ENCODE data around the gene LAS1L.
A peak's percentile ranks its signal among the peaks of the same experiment; 100 is the strongest.
"Not testable (repeated sequence)": the region's sequence is repeated elsewhere in the genome, so short reads cannot be mapped to it uniquely, and the experiment has no call there.

The LAS1L gene

GRCh38 chrX:65551086-65551485, 16.5 kb upstream of the LAS1L start:
- H3K4me3 ChIP-seq (ENCODE audit: low read depth, low read length), result no peak overlapping the region
- H3K27me3 ChIP-seq (ENCODE audit: control insufficient read depth, insufficient read depth, low read length), result no peaks in the 10 kb centered on the region
- H3K27ac ChIP-seq (ENCODE audit: low read depth, low read length), result no peak overlapping the region
- H3K36me3 ChIP-seq (ENCODE audit: control insufficient read depth, insufficient read depth, low read length), result no peaks in the 10 kb centered on the region
- H3K9ac ChIP-seq (ENCODE audit: low read length), result no peak overlapping the region
- peaks cover 24% of the 10 kb centered on the region; the same call in 1 of the 2 replicates for H3K9me3 ChIP-seq (ENCODE audit: control insufficient read depth, insufficient read depth, low read depth, low read length)
- no peaks in the 10 kb centered on the region for H3K4me1 ChIP-seq (ENCODE audit: control insufficient read depth, insufficient read depth, low read length)

- Histone ChIP-seq H3K9ac (ENCODE audit: low read length) (no peak overlapping the region), H3K4me1 (ENCODE audit: control insufficient read depth, insufficient read depth, low read length) (no peaks in the 10 kb centered on the region), H3K27ac (ENCODE audit: low read depth, low read length) (no peak overlapping the region)
Measured at GRCh38 chrX:65545456-65545855, 10.9 kb upstream of the LAS1L start.

GRCh38 chrX:65537229-65537628, 2.6 kb upstream of the LAS1L start:
- Histone ChIP-seq H3K27me3 (ENCODE audit: control insufficient read depth, insufficient read depth, low read length) (no peaks in the 10 kb centered on the region), H3K4me3 (ENCODE audit: low read depth, low read length) (no peak overlapping the region), H3K9ac (ENCODE audit: low read length) (no peak overlapping the region), H3K9me3 (ENCODE audit: control insufficient read depth, insufficient read depth, low read depth, low read length) (peaks cover 15% of the 10 kb centered on the region; the same call in 1 of the 2 replicates), H3K36me3 (ENCODE audit: control insufficient read depth, insufficient read depth, low read length) (peaks cover 6% of the 10 kb centered on the region), H3K4me1 (ENCODE audit: control insufficient read depth, insufficient read depth, low read length) (no peaks in the 10 kb centered on the region), H3K27ac (ENCODE audit: low read depth, low read length) (no peak overlapping the region)

More at GRCh38 chrX:65545456-65545855, 10.9 kb upstream of the LAS1L start:
- Histone ChIP-seq H3K9me3 (ENCODE audit: control insufficient read depth, insufficient read depth, low read depth, low read length) (peaks cover 13% of the 10 kb centered on the region; the same call in 1 of the 2 replicates), H3K27me3 (ENCODE audit: control insufficient read depth, insufficient read depth, low read length) (no peaks in the 10 kb centered on the region), H3K4me3 (ENCODE audit: low read depth, low read length) (no peak overlapping the region), H3K36me3 (ENCODE audit: control insufficient read depth, insufficient read depth, low read length) (no peaks in the 10 kb centered on the region)

- Histone ChIP-seq H3K4me3 (ENCODE audit: low read depth, low read length) (no peak overlapping the region), H3K27me3 (ENCODE audit: control insufficient read depth, insufficient read depth, low read length) (no peaks in the 10 kb centered on the region), H3K27ac (ENCODE audit: low read depth, low read length) (no peak overlapping the region), H3K9me3 (ENCODE audit: control insufficient read depth, insufficient read depth, low read depth, low read length) (peaks cover 19% of the 10 kb centered on the region; the same call in 1 of the 2 replicates), H3K4me1 (ENCODE audit: control insufficient read depth, insufficient read depth, low read length) (no peaks in the 10 kb centered on the region), H3K9ac (ENCODE audit: low read length) (no peak overlapping the region), H3K36me3 (ENCODE audit: control insufficient read depth, insufficient read depth, low read length) (peaks cover 13% of the 10 kb centered on the region)
Measured at GRCh38 chrX:65536291-65536690, 1.7 kb upstream of the LAS1L start.

- H3K9me3 ChIP-seq (ENCODE audit: control insufficient read depth, insufficient read depth, low read depth, low read length), result peaks cover 19% of the 10 kb centered on the region; the same call in 1 of the 2 replicates
- H3K9ac ChIP-seq (ENCODE audit: low read length), result no peak overlapping the region
- peaks cover 47% of the 10 kb centered on the region for H3K36me3 ChIP-seq (ENCODE audit: control insufficient read depth, insufficient read depth, low read length)
- no peaks in the 10 kb centered on the region for H3K27me3 ChIP-seq (ENCODE audit: control insufficient read depth, insufficient read depth, low read length)
- H3K27ac ChIP-seq (ENCODE audit: low read depth, low read length), result no peak overlapping the region
- no peak overlapping the region for H3K4me3 ChIP-seq (ENCODE audit: low read depth, low read length)
- 0 out of 2 replicates have a peak, but pooled peaks cover 3% of the 10 kb centered on the region for H3K4me1 ChIP-seq (ENCODE audit: control insufficient read depth, insufficient read depth, low read length)
Measured at GRCh38 chrX:65532016-65532415, 2.6 kb downstream of the LAS1L start.

- Histone ChIP-seq H3K36me3 (ENCODE audit: control insufficient read depth, insufficient read depth, low read length) (peaks cover 74% of the 10 kb centered on the region), H3K27ac (ENCODE audit: low read depth, low read length) (peak overlapping the region; percentile 7; the same call in 1 of the 2 replicates), H3K9me3 (ENCODE audit: control insufficient read depth, insufficient read depth, low read depth, low read length) (peaks cover 10% of the 10 kb centered on the region; the same call in 1 of the 2 replicates), H3K9ac (ENCODE audit: low read length) (no peak overlapping the region), H3K27me3 (ENCODE audit: control insufficient read depth, insufficient read depth, low read length) (no peaks in the 10 kb centered on the region), H3K4me3 (ENCODE audit: low read depth, low read length) (no peak overlapping the region), H3K4me1 (ENCODE audit: control insufficient read depth, insufficient read depth, low read length) (0 out of 2 replicates have a peak, but pooled peaks cover 3% of the 10 kb centered on the region)
Measured at GRCh38 chrX:65528705-65529340, 5.8 kb downstream of the LAS1L start.

- Histone ChIP-seq H3K9ac (ENCODE audit: low read length) (no peak overlapping the region), H3K27ac (ENCODE audit: low read depth, low read length) (peak overlapping the region; percentile 7; the same call in 1 of the 2 replicates), H3K36me3 (ENCODE audit: control insufficient read depth, insufficient read depth, low read length) (peaks cover 79% of the 10 kb centered on the region), H3K4me1 (ENCODE audit: control insufficient read depth, insufficient read depth, low read length) (0 out of 2 replicates have a peak, but pooled peaks cover 3% of the 10 kb centered on the region), H3K4me3 (ENCODE audit: low read depth, low read length) (no peak overlapping the region), H3K9me3 (ENCODE audit: control insufficient read depth, insufficient read depth, low read depth, low read length) (peaks cover 10% of the 10 kb centered on the region; the same call in 1 of the 2 replicates), H3K27me3 (ENCODE audit: control insufficient read depth, insufficient read depth, low read length) (no peaks in the 10 kb centered on the region)
Measured at GRCh38 chrX:65528293-65528692, 6.3 kb downstream of the LAS1L start.

GRCh38 chrX:65524139-65524538, 10.4 kb downstream of the LAS1L start:
- Histone ChIP-seq H3K4me3 (ENCODE audit: low read depth, low read length) (no peak overlapping the region), H3K27ac (ENCODE audit: low read depth, low read length) (no peak overlapping the region), H3K9me3 (ENCODE audit: control insufficient read depth, insufficient read depth, low read depth, low read length) (peaks cover 7% of the 10 kb centered on the region; the same call in 1 of the 2 replicates), H3K36me3 (ENCODE audit: control insufficient read depth, insufficient read depth, low read length) (peaks cover 87% of the 10 kb centered on the region), H3K4me1 (ENCODE audit: control insufficient read depth, insufficient read depth, low read length) (0 out of 2 replicates have a peak, but pooled peaks cover 3% of the 10 kb centered on the region), H3K27me3 (ENCODE audit: control insufficient read depth, insufficient read depth, low read length) (no peaks in the 10 kb centered on the region), H3K9ac (ENCODE audit: low read length) (no peak overlapping the region)

- no peak overlapping the region for H3K27ac ChIP-seq (ENCODE audit: low read depth, low read length)
- peaks cover 11% of the 10 kb centered on the region; the same call in 1 of the 2 replicates for H3K9me3 ChIP-seq (ENCODE audit: control insufficient read depth, insufficient read depth, low read depth, low read length)
- no peaks in the 10 kb centered on the region for H3K27me3 ChIP-seq (ENCODE audit: control insufficient read depth, insufficient read depth, low read length)
- H3K4me3 ChIP-seq (ENCODE audit: low read depth, low read length), result no peak overlapping the region
- peaks cover 87% of the 10 kb centered on the region for H3K36me3 ChIP-seq (ENCODE audit: control insufficient read depth, insufficient read depth, low read length)
- H3K4me1 ChIP-seq (ENCODE audit: control insufficient read depth, insufficient read depth, low read length), result no peaks in the 10 kb centered on the region
- H3K9ac ChIP-seq (ENCODE audit: low read length), result no peak overlapping the region
Measured at GRCh38 chrX:65522739-65523372, 11.7 kb downstream of the LAS1L start.

GRCh38 chrX:65519530-65519929, 15.1 kb downstream of the LAS1L start:
- not testable (repeated sequence) for H3K4me3 ChIP-seq (ENCODE audit: low read depth, low read length); H3K27ac ChIP-seq (ENCODE audit: low read depth, low read length); H3K27me3 ChIP-seq (ENCODE audit: control insufficient read depth, insufficient read depth, low read length); H3K4me1 ChIP-seq (ENCODE audit: control insufficient read depth, insufficient read depth, low read length); H3K9ac ChIP-seq (ENCODE audit: low read length)
- Histone ChIP-seq H3K36me3 (ENCODE audit: control insufficient read depth, insufficient read depth, low read length) (peaks cover 91% of the 10 kb centered on the region), H3K9me3 (ENCODE audit: control insufficient read depth, insufficient read depth, low read depth, low read length) (peaks cover 20% of the 10 kb centered on the region; the same call in 1 of the 2 replicates)

GRCh38 chrX:65518980-65519379, 15.6 kb downstream of the LAS1L start:
- H3K9ac ChIP-seq (ENCODE audit: low read length); H3K4me3 ChIP-seq (ENCODE audit: low read depth, low read length); H3K27me3 ChIP-seq (ENCODE audit: control insufficient read depth, insufficient read depth, low read length); H3K4me1 ChIP-seq (ENCODE audit: control insufficient read depth, insufficient read depth, low read length); H3K27ac ChIP-seq (ENCODE audit: low read depth, low read length): not testable (repeated sequence)
- peaks cover 20% of the 10 kb centered on the region; the same call in 1 of the 2 replicates for H3K9me3 ChIP-seq (ENCODE audit: control insufficient read depth, insufficient read depth, low read depth, low read length)
- H3K36me3 ChIP-seq (ENCODE audit: control insufficient read depth, insufficient read depth, low read length), result peaks cover 91% of the 10 kb centered on the region

All from HUES6 (cell line).